ENCODE measurements around the gene TEX29.

TEX29 gene

DNA sequence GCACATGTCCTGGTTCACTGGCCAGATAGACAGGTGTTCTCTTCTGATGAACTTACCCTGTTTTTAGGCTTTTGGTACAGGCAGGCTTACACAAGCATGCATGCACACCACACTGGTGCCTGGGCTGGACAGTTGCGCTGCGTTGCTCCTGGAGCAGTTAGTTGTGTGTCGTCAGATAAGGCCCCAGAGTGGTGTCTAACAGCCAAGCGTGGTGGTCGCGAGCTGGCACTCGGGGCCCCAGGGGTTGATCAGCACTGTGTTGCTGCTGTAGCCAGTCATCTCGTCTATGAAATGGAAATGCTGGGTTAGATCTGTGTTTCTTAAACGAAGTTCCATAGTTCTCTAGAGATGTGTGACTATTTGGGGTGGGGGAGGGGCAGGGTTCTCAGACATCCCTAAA, 24.6 kb upstream of the TEX29 start:
- peaks cover 38% of the 10 kb centered on the region for H3K36me3 ChIP-seq (replicated peaks)
- TF ChIP-seq, protein P1, sequence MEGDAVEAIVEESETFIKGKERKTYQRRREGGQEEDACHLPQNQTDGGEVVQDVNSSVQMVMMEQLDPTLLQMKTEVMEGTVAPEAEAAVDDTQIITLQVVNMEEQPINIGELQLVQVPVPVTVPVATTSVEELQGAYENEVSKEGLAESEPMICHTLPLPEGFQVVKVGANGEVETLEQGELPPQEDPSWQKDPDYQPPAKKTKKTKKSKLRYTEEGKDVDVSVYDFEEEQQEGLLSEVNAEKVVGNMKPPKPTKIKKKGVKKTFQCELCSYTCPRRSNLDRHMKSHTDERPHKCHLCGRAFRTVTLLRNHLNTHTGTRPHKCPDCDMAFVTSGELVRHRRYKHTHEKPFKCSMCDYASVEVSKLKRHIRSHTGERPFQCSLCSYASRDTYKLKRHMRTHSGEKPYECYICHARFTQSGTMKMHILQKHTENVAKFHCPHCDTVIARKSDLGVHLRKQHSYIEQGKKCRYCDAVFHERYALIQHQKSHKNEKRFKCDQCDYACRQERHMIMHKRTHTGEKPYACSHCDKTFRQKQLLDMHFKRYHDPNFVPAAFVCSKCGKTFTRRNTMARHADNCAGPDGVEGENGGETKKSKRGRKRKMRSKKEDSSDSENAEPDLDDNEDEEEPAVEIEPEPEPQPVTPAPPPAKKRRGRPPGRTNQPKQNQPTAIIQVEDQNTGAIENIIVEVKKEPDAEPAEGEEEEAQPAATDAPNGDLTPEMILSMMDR (IDR thresholded peaks at IDR 0.05; ENCODE audit: low read depth, low read length, missing control alignments), result no peak
- in situ Hi-C loops (cut with HindIII; ENCODE audit: low pct_ligation_motif_present, low sequenced_read_pairs), result no loop called here

DNA sequence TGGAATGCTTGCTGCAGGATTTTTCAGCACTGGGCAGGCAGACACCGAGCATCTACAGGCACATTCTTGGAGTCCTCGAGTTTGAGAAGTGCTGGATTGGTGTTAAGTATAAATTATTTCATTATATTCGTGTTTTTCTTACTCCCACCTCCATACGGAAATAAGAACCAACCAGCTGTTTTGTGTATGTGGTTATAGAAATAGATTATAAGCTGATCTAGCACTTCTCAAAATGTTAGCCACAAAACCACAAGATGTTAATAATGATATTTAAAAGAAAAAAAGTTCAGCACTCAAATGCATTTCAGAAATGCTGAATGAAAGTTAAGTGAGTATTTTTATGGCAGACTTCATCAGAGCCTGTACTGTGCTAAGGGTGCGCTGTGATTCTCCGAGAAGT, 24.0 kb upstream of the TEX29 start:
- H3K4me3 ChIP-seq (ENCODE audit: low read depth, low read length), result no peak overlapping the region
- TF ChIP-seq, protein P1 (IDR thresholded peaks at IDR 0.05; ENCODE audit: low read depth, low read length, missing control alignments), result no peak
- no peak overlapping the region for H3K27ac ChIP-seq
- in situ Hi-C loops (cut with HindIII; ENCODE audit: low pct_ligation_motif_present, low sequenced_read_pairs), result no loop called here
- no peak for DNase-seq
- peaks cover 39% of the 10 kb centered on the region for H3K36me3 ChIP-seq (replicated peaks)
- H3K27me3 ChIP-seq (replicated peaks), result no peaks in the 10 kb centered on the region

More for the DNA sequence above, 24.6 kb upstream of the TEX29 start:
- Histone ChIP-seq H3K4me3 (ENCODE audit: low read depth, low read length) (no peak overlapping the region), H3K27ac (no peak overlapping the region), H3K27me3 (replicated peaks) (no peaks in the 10 kb centered on the region)
- no peak for DNase-seq

DNA sequence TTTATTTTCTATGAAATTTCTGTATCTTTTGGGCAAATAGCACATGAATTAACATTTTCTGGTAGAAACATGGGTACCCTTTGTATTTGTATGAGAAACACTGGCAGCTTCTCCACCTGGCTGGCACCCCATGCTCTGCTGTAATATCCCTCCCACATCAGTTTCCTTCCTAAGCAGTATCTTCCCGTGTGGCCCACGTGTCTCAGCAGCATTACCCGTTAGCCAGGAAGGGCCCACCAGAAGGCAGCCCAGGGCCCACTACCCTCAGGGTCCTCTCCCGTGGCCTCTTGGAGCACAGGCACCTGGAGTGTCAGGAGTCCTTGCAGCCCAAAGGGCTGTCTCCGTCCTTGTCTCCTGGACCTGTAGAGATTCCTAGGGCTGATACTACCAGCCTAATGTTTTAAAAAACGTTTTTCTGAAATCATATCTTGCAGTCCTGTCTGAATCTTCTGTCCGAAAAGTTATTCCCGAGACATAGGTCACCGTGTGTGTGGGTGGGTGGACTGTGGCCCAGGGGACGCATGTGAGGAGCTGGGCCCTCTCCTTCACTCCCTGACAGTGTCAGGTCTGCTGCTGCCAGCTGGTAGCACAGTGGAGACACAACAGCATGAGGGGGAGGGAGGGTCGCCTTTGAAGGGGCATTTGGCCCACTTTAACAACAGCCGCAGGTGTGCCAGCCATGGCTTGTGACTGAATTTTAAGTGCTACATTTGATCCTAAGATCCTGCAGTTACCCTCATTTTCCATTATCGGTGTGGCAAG, 22.0 kb upstream of the TEX29 start:
- Histone ChIP-seq H3K4me3 (ENCODE audit: low read depth, low read length) (no peak overlapping the region), H3K27ac (no peak overlapping the region), H3K36me3 (replicated peaks) (peaks cover 41% of the 10 kb centered on the region), H3K27me3 (replicated peaks) (no peaks in the 10 kb centered on the region)
- in situ Hi-C loops (cut with HindIII; ENCODE audit: low pct_ligation_motif_present, low sequenced_read_pairs), result no loop called here
- TF ChIP-seq, protein P1 (IDR thresholded peaks at IDR 0.05; ENCODE audit: low read depth, low read length, missing control alignments), result no peak
- no peak for DNase-seq

DNA sequence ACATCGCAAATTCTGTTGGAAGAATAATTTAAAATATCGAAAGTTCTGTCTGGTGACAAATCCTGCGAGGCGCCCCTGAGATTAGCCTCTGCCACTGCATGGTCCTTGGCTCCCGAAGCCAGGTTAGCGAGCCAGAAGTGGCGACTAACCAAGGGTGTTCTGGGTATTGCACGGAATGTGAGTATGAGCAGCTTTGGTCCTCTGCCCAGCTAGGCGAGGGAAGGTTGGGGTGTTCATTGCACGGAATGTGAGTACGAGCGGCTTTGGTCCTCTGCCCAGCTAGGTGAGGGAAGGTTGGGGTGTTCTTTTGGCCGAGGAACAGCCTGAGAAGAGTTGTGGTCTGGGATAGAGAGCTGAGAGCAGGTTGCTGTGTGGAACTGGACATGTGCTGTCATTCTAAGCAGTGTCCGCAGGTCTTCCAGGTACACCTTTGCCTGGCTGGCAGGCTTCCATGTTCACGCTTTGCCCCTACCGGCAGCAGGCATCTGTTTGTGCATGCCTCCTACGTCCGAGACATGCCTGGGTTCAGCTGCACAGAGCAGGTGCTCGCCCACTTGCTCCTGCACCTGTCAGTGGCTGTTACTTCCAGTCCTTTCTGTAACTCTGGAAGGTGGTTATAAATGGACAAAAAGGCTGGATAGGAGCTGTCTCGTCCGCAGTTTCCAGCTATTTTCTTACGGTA, 18.3 kb upstream of the TEX29 start:
- H3K27me3 ChIP-seq (replicated peaks), result no peaks in the 10 kb centered on the region
- H3K4me3 ChIP-seq (ENCODE audit: low read depth, low read length), result no peak overlapping the region
- H3K27ac ChIP-seq, result no peak overlapping the region
- no peak for DNase-seq
- TF ChIP-seq, protein P1 (IDR thresholded peaks at IDR 0.05; ENCODE audit: low read depth, low read length, missing control alignments), result no peak
- in situ Hi-C loops (cut with HindIII; ENCODE audit: low pct_ligation_motif_present, low sequenced_read_pairs), result no loop called here
- peaks cover 55% of the 10 kb centered on the region for H3K36me3 ChIP-seq (replicated peaks)

DNA sequence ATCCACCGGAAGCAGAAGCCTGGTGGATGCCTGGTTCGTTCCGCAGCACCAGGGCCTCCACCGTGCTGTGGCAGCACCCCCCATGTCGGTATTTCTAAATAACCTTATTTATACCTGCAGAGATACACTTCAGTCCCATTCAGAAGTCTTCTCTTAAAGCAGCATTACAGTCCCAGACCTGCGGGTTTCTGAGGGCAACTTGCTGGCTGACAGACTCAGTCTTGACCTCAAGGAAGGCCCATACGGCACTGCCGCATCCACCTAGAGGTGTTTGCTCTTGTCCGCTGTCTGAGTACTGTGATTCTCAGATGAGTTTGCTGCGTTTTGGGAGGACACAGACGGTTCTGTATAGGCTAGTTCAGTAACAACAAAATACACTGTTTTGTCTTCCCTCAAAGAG, 16.9 kb upstream of the TEX29 start:
- Histone ChIP-seq H3K4me3 (ENCODE audit: low read depth, low read length) (no peak overlapping the region), H3K27ac (no peak overlapping the region), H3K27me3 (replicated peaks) (no peaks in the 10 kb centered on the region), H3K36me3 (replicated peaks) (peaks cover 51% of the 10 kb centered on the region)
- TF ChIP-seq, protein P1 (IDR thresholded peaks at IDR 0.05; ENCODE audit: low read depth, low read length, missing control alignments), result no peak
- in situ Hi-C loops (cut with HindIII; ENCODE audit: low pct_ligation_motif_present, low sequenced_read_pairs), result no loop called here
- DNase-seq, result no peak
